HFFc6 (cell line): ENCODE data around the gene ERCC6L2. TPM values are rescaled to one million over a fixed set of nuclear protein-coding genes. Genes with fewer than 3 reads are reported as not detected.

Experiments
- DNase-seq: peaks from one replicate; pipeline ENCODE4 v3.0.0-alpha.2; 2018
- H3K27ac Mint-ChIP-seq: 2 replicates; pipeline ENCODE4 v1.8.0; 2020; ENCODE audit warnings: mild to moderate bottlenecking, mixed read lengths
- H3K27me3 Mint-ChIP-seq: 2 replicates; pipeline ENCODE4 v1.8.0; 2021; ENCODE audit warnings: mild to moderate bottlenecking, moderate library complexity, mixed read lengths; ENCODE audit not compliant: insufficient read depth
- H3K36me3 Mint-ChIP-seq: 2 replicates; pipeline ENCODE4 v1.8.0; 2021; ENCODE audit warnings: low read depth, mixed read lengths
- H3K4me1 Mint-ChIP-seq: 2 replicates; pipeline ENCODE4 v1.8.0; 2020; ENCODE audit warnings: low read depth, mixed read lengths
- H3K4me3 Mint-ChIP-seq: 2 replicates; pipeline ENCODE4 v1.8.0; 2020; ENCODE audit warnings: mild to moderate bottlenecking, moderate library complexity, mixed read lengths
- H3K9me3 Mint-ChIP-seq: 2 replicates; pipeline ENCODE4 v1.8.0; 2020; ENCODE audit warnings: mild to moderate bottlenecking, mixed read lengths
- total RNA-seq, 6 experiments: library from RNA; stranded (reverse); fragmentation: NEBNext Ultra II Directional; extraction: Animal tissue kit (Norgen Biotek cat#: 25700); gene quantifications; 2 replicates in 1 of 6; 3 replicates in 5 of 6; pipeline ENCODE4 v1.2.3, GENCODE V29; 2021
- TF ChIP-seq, protein P1 (sequence below): fragments of 200-600 bp; sonication (generic); IDR thresholded peaks from 2 replicates; pipeline ENCODE4 v1.5.0; 2021; ENCODE audit warnings: antibody characterized with exemption, mild to moderate bottlenecking

The ERCC6L2 gene
- total RNA-seq, 6 experiments from 2014 or later = 26.2 to 31.4 (median 29.7) TPM

DNA sequence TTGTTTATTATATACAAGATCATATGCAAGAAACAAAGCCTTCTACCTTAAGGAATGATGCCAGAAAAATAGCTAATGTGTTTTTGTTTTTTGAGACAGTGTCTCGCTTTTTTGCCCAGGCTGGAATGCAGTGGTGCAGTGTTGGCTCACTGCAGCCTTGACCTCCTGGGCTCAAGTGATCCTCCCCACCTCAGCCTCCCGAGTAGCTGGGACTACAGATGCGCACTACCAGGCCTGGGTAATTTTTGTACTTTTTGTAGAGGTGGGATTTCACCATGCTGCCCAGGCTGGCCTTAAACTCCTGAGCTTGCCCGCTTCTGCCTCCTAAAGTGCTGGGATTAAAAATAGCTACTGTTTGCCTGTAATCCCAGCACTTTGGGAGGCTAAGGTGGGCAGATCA, 15.1 kb downstream of the ERCC6L2 start:
- Mint-ChIP-seq H3K27ac (no peak overlapping the region), H3K4me3 (no peak overlapping the region), H3K27me3 (no peaks in the 10 kb centered on the region), H3K9me3 (peaks cover 7% of the 10 kb centered on the region), H3K4me1 (no peaks in the 10 kb centered on the region; the same call in 1 of the 2 replicates), H3K36me3 (peaks cover 21% of the 10 kb centered on the region)
- no peak for DNase-seq
- TF ChIP-seq, protein P1, sequence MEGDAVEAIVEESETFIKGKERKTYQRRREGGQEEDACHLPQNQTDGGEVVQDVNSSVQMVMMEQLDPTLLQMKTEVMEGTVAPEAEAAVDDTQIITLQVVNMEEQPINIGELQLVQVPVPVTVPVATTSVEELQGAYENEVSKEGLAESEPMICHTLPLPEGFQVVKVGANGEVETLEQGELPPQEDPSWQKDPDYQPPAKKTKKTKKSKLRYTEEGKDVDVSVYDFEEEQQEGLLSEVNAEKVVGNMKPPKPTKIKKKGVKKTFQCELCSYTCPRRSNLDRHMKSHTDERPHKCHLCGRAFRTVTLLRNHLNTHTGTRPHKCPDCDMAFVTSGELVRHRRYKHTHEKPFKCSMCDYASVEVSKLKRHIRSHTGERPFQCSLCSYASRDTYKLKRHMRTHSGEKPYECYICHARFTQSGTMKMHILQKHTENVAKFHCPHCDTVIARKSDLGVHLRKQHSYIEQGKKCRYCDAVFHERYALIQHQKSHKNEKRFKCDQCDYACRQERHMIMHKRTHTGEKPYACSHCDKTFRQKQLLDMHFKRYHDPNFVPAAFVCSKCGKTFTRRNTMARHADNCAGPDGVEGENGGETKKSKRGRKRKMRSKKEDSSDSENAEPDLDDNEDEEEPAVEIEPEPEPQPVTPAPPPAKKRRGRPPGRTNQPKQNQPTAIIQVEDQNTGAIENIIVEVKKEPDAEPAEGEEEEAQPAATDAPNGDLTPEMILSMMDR = no peak

DNA sequence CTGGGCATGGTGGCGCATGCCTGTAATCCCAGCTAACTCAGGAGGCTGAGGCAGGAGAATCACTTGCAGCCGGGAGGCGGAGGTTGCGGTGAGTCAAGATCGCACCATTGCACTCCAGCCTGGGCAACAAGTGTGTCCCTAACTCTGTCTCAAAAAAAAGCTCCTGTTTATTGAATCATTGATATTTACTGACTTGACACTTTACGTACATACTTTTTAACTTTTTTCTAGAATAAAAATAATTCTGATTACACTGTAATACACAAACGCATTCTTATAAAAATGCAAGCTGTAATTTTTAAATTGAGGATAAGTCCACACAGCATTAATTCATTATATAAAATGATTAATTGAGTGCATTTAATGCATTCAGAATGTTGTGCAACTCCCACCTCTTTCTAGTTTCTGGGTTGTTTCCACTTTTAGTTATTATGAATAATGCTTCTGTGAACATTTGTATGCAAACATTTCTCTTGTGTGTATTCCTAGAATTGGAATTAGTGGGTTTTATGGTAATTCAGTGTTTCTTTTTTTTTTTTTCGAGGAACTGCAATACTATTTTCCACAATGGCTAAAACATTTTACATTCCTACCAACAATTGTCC, 15.7 kb downstream of the ERCC6L2 start:
- Mint-ChIP-seq H3K27ac (no peak overlapping the region), H3K36me3 (peaks cover 21% of the 10 kb centered on the region), H3K27me3 (no peaks in the 10 kb centered on the region), H3K4me1 (no peaks in the 10 kb centered on the region; the same call in 1 of the 2 replicates), H3K4me3 (no peak overlapping the region), H3K9me3 (peaks cover 7% of the 10 kb centered on the region)
- DNase-seq = no peak
- TF ChIP-seq, protein P1 = no peak

DNA sequence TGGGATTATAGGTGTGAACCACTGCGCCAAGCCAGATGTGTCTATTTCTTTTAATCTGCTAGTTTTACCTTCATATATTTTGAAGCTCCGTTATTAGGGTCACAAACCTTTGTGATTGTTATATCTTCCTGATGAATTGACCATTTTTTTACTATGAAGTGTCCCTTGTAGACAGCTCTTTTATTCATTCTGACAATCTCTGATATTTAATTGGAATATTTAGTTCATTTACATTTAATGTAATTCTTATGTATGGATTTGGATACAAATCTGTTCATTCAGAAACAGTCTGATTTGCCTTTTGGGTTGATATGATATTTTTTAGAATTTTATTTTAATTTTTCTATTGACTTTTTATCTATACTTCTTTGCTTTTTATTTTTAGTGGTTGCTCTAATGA, 17.2 kb downstream of the ERCC6L2 start:
- Mint-ChIP-seq H3K27ac (no peak overlapping the region), H3K9me3 (peaks cover 7% of the 10 kb centered on the region), H3K4me1 (no peaks in the 10 kb centered on the region; the same call in 1 of the 2 replicates), H3K4me3 (no peak overlapping the region), H3K27me3 (no peaks in the 10 kb centered on the region), H3K36me3 (peaks cover 11% of the 10 kb centered on the region; the same call in 1 of the 2 replicates)
- DNase-seq = no peak
- TF ChIP-seq, protein P1 = no peak

DNA sequence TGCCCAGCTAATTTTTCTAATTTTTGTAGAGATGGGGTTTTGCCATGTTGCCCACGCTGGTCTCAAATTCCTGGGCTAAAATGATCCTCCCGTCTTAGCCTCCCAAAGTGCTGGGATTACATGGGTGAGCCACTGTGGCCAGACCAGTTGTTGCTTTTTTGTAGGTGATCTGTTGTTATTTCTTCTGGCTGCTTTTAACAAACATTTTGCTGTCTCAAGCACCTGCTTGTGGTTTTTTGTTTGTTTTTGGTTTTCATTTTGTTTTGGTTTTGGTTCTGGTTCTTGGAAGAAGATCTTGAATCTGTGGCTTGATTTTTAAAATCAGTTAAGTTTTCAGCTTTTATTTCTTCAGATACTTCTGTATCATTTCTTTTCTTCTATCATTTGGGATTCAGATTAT, 21.1 kb downstream of the ERCC6L2 start:
- TF ChIP-seq, protein P1 = no peak
- Mint-ChIP-seq H3K4me1 (peaks cover 5% of the 10 kb centered on the region), H3K27me3 (no peaks in the 10 kb centered on the region), H3K9me3 (peaks cover 7% of the 10 kb centered on the region), H3K36me3 (peaks cover 13% of the 10 kb centered on the region; the same call in 1 of the 2 replicates), H3K4me3 (no peak overlapping the region), H3K27ac (no peak overlapping the region)
- no peak for DNase-seq

DNA sequence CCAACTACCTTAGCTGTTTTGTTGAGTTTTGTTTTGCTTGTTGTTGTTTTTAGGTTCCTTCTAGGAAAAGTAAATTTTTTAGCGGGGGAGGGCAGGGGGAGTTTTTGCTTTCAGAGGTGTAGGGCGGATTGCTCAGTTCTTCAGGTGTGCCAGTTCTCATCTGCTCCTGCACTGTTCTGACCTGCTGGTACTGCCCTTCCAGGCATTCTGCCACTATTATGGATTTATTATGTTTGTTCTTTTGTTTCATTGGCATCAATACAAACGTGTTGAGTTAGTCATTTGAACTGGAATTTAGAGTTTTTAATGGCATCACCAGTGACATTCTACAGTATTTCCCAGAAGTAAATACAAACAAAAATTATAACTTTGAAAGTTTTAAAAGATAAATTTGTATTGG, 26.0 kb downstream of the ERCC6L2 start:
- TF ChIP-seq, protein P1 = no peak

More for the DNA sequence above, 26.0 kb downstream of the ERCC6L2 start:
- Mint-ChIP-seq H3K4me3 (no peak overlapping the region), H3K9me3 (no peaks in the 10 kb centered on the region), H3K27ac (no peak overlapping the region), H3K27me3 (no peaks in the 10 kb centered on the region), H3K4me1 (peaks cover 10% of the 10 kb centered on the region), H3K36me3 (0 out of 2 replicates have a peak, but pooled peaks cover 5% of the 10 kb centered on the region)
- no peak for DNase-seq
